Measurements from ENCODE around the gene SUV39H2.
A peak's percentile ranks its signal among the peaks of the same experiment; 100 is the strongest.
"Not testable (repeated sequence)": the region's sequence is repeated elsewhere in the genome, so short reads cannot be mapped to it uniquely, and the experiment has no call there.

SUV39H2 gene

GRCh38 chr10:14876764-14877163, 1.9 kb upstream of the SUV39H2 start:
- DNase-seq = no peak

- peak; percentile 43 for DNase-seq
Observed at GRCh38 chr10:14879124-14879927, 660 bp downstream of the SUV39H2 start.

- no peak for DNase-seq
Observed at GRCh38 chr10:14879928-14880193, 1.2 kb downstream of the SUV39H2 start.

- no peak for DNase-seq
Observed at GRCh38 chr10:14880229-14880628, 1.6 kb downstream of the SUV39H2 start.

- DNase-seq = no peak
Observed at GRCh38 chr10:14884082-14884481, 5.4 kb downstream of the SUV39H2 start.

- no peak for DNase-seq
Observed at GRCh38 chr10:14889318-14889717, 10.7 kb downstream of the SUV39H2 start.

GRCh38 chr10:14891151-14891550, 12.5 kb downstream of the SUV39H2 start:
- DNase-seq = no peak

GRCh38 chr10:14904316-14904732, 25.7 kb downstream of the SUV39H2 start:
- peak; percentile 39 for DNase-seq

GRCh38 chr10:14904864-14905263, 26.2 kb downstream of the SUV39H2 start:
- DNase-seq = no peak

GRCh38 chr10:14905890-14906289, 27.2 kb downstream of the SUV39H2 start:
- no peak for DNase-seq

- no peak for DNase-seq
Observed at GRCh38 chr10:14906765-14907164, 28.1 kb downstream of the SUV39H2 start.

GRCh38 chr10:14907591-14907990, 28.9 kb downstream of the SUV39H2 start:
- not testable (repeated sequence) for DNase-seq

- no peak for DNase-seq
Observed at GRCh38 chr10:14909101-14909500, 30.4 kb downstream of the SUV39H2 start.

- DNase-seq = no peak
Observed at GRCh38 chr10:14910953-14911352, 32.3 kb downstream of the SUV39H2 start.

- no peak for DNase-seq
Observed at GRCh38 chr10:14911801-14912200, 33.1 kb downstream of the SUV39H2 start.

- no peak for DNase-seq
Observed at GRCh38 chr10:14916600-14916999, 37.9 kb downstream of the SUV39H2 start.

GRCh38 chr10:14917827-14918226, 39.2 kb downstream of the SUV39H2 start:
- no peak for DNase-seq

GRCh38 chr10:14918964-14919363, 40.3 kb downstream of the SUV39H2 start:
- no peak for DNase-seq

- no peak for DNase-seq
Observed at GRCh38 chr10:14924013-14924412, 45.3 kb downstream of the SUV39H2 start.

GRCh38 chr10:14925268-14925667, 46.6 kb downstream of the SUV39H2 start:
- DNase-seq = no peak

GRCh38 chr10:14926061-14926470, 47.4 kb downstream of the SUV39H2 start:
- no peak for DNase-seq

GRCh38 chr10:14926722-14927416, 48.2 kb downstream of the SUV39H2 start:
- no peak for DNase-seq

- no peak for DNase-seq
Observed at GRCh38 chr10:14930610-14931009, 51.9 kb downstream of the SUV39H2 start.

- DNase-seq = no peak
Observed at GRCh38 chr10:14936584-14936983, 57.9 kb downstream of the SUV39H2 start.

- not testable (repeated sequence) for DNase-seq
Observed at GRCh38 chr10:14938971-14939370, 60.3 kb downstream of the SUV39H2 start.
